Stimulated activated CD8-positive, alpha-beta memory T cell treated with anti-CD3 and anti-CD28 coated beads, Interleukin-12 subunit alpha, Interleukin-12 subunit beta, amount 100 ng/mL, for 1 hour (primary cell): ENCODE measurements around the gene ITGA2.

Source experiments
- DNase-seq: peaks from one replicate; pipeline ENCODE4 v3.0.0-alpha.2; 2020; ENCODE audit warnings: low read depth

The ITGA2 gene

DNA sequence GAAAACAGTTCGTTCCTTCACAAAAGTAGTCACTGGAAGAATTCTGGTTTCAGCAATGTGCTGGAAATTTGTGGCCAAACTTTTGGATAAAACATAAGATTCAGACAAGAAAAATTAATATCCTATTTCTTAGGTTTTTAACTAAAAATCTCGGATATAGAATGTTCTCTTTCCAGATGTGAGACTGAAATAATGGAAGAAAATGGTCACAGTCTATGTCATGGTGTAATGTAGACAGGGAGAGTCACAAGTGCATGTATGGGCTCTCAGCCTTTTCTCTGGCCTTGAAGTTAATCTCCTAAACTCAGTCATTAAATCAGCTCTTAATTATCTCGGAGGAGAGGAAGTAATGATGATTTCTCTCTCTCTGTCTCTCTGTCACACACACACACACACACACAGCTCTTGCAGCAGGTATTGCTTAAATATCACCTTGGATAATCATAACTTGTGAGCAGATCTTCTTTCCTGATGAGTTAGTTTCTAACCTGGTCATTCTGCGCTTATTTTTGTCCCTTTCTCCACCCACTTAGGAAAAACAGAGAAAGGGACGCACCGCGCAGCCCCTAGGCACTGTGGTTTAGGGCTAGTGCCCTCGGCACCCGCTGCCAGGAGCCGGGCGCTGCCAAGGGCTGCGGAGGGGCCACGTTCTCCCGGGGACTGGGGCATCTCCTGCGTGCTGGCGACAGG is 672 bp upstream of the ITGA2 start:
- DNase-seq: no peak

GRCh38 chr5:52989781-52990527 is 802 bp downstream of the ITGA2 start:
- no peak for DNase-seq

DNA sequence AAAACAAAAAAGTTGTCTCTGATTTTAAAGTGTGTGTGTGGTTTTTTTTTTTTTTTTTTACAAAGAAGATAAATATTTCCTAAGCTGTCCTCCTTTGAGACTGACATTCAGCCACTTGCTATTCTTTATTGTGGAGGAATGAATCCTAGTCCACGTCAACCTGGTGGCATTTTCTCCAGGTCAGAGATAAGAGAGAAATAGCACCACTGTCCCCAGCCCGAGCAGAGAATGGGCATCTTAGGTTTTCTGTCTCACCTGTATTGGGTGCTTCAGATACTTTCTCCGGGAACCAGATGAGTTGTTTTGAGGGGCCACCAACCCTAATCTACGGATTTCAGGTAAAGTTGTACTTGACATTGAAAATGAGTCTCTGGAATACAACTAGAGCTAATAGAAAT is 1.4 kb downstream of the ITGA2 start:
- DNase-seq: no peak

DNA sequence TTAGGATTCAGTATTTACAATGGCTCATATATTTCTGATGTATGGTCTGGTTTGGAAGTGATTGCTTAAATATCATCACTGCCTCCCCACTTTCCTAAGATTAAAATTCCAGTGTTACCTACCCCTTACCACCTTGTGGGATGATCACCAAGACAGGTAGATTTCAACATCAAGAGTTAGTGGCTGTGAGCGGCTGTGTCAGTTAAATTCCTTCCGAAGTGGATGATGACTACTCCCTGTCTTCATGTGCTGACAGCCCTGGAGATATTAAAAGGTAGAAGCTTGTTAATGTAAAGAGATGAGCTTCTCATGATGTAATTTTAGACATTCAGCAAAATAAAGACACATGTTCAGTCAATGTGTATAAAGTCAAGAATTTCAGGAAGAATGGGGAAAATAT is 4.2 kb downstream of the ITGA2 start:
- no peak for DNase-seq

DNA sequence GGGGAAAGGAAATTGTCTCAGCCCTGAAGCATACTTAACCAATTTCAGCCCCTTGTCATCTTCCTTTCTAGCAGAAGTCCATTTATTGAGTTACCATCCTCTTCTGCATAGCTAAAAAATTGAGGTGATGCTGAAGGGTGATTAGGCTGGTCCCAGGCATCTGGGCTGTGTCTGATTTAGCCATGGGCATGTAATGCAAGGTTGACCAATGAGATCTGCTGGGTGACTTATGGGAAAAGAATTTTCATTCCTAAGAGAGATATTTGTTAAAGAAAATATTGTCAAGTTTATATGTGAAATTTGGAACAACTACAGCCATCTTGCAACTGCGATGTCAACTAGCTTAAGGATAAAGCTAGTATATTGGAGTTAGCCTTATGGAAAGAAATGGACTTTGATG is 5.1 kb downstream of the ITGA2 start:
- DNase-seq: no peak

GRCh38 chr5:52995095-52995494 is 5.9 kb downstream of the ITGA2 start:
- DNase-seq: no peak

GRCh38 chr5:52995914-52996313 is 6.8 kb downstream of the ITGA2 start:
- no peak for DNase-seq

- no peak for DNase-seq
Measured at GRCh38 chr5:52996979-52997378, 7.8 kb downstream of the ITGA2 start.

DNA sequence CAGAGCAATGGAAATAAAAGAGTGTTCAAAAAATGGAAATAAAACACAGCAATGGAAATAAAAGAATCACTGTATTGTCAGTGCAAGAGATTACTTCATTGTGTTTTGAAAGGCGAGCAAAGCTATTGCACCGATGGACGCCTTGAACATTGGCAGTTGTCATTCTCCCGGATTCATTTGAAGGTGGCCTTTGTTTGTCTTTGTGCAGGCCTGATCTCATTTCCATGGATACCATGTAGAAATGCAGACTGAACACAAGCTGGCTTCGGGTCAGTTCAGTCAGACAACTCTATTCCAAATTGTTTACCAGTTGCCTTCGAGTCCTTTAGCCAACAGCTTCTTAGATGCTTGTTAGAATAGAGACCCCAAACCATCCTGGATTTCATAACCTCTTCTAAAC is 8.3 kb downstream of the ITGA2 start:
- DNase-seq: no peak

GRCh38 chr5:52998552-52999313 is 9.6 kb downstream of the ITGA2 start:
- DNase-seq: no peak

GRCh38 chr5:52999344-52999949 is 10.3 kb downstream of the ITGA2 start:
- no peak for DNase-seq

DNA sequence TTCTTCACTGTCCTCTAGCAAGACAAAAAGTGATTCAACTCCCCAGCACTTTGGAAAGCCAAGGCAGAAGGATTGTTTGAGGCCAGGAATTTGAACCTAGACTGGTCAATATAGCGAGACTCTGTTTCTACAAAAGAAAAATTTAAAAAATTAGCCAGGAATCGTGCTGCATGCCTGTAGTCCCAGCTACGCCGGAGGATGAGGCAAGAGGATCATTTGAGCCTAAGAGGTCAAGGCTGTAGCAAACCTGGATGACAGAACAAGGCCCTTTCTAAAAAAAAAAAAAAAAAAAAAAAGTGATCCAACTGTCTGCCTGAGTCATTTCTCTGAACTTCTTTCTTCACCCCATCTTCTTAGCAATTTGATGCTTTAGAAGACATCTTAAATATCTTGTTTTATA is 12.4 kb downstream of the ITGA2 start:
- no peak for DNase-seq

- DNase-seq: no peak
Measured at GRCh38 chr5:53002491-53002890, 13.3 kb downstream of the ITGA2 start.

GRCh38 chr5:53003144-53003543 is 14.0 kb downstream of the ITGA2 start:
- no peak for DNase-seq

DNA sequence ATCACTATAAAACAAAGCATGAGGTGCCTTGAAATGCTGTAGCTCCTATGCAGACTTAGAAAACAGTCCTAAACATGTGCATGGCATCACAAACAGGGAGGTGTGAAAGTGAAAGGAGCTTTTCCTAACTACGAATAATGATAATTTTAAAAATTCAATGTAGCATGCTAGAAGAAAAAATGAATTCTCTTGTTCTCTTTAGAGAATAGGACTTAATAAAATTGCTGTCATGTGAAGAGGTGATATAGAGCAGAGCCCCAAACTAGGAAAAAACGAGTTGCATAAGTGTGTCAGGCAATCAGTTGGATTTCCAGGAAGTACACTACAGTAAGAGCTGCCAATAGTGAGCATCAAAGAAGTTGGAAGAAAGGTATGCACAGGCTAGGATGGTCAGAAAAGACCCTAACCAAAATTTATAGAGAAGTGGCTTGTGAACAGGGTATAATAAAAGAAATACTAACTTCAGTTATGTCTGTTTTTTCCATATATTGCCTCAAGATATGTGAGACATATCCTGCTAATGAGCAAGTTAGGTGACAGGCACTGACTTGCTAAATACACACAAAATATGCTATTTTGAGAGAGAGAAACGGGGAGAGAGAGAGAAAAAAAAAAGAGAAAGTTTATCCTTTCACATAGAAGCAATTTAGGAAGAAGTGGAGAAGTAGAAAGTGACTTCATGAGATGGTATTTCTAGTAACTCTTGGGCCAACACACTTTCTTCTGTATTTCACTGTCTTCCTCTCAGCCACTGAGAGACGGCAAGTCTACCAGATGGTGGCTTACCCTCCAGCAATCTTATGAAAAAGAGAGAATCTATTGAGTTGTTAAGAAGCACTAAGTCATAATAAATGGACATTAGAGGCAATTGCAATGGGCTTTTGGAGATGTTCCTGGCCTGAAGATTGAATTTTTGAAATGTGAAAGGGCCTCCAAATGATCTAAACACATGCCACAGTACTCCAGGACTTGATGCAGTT is 18.0 kb downstream of the ITGA2 start:
- DNase-seq: no peak

DNA sequence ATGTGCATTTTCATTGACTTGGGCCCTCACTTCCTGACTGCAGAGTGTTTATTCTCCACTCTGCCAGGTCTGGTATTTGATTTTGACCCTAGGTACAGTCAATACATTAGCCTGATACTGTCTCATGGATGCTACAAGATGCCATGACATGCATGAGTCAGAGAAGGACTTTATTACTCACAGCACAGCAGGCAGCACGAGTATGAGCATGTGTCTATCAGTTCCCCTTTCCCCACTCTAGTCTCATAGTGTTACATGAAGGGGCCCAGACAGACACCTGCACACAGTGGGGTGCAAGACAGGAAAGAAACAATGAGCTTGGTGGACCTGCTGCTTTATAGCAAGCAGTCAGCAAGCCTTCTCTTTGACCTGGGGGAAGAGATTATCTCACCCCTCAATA is 19.6 kb downstream of the ITGA2 start:
- DNase-seq: no peak

DNA sequence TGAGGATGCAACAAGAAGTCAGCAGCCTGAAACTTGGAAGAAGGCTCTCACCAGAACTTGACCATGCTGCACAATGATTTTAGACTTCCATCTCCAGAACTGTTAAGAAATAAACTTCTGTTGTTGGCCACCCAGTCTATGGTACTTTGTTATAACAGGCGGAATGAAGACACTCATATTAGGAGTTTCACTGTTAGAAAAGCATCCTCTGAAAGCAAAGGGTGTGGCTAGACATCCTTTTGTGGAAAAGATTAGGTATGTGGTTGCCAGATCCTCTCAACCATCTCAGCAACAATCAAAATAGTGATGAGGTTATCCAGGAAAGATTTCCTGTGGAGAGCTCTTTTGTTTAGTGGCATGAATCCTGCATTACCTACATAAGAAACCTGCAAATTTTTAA is 20.7 kb downstream of the ITGA2 start:
- no peak for DNase-seq

GRCh38 chr5:53010814-53011213 is 21.7 kb downstream of the ITGA2 start:
- no peak for DNase-seq

DNA sequence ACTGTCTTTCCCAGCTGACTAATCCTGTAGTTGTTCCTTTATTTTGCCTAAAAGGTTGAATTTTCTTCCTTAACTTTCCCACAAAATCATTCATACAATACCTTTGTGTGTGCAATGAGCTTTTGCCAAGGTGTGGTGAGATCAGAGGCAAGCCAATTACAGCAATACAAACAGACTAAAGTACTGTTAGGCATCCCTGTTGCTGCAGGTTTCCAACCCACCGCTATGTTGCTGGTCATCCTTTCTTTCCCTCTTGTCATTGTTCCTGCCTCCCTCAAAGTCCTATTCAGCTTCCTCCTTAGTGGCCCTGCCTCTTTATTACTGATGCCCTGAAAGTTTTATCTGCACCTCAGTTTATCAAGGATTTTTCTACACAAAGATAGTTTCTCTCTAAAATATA is 22.1 kb downstream of the ITGA2 start:
- DNase-seq: no peak

GRCh38 chr5:53013857-53014256 is 24.7 kb downstream of the ITGA2 start:
- no peak for DNase-seq

DNA sequence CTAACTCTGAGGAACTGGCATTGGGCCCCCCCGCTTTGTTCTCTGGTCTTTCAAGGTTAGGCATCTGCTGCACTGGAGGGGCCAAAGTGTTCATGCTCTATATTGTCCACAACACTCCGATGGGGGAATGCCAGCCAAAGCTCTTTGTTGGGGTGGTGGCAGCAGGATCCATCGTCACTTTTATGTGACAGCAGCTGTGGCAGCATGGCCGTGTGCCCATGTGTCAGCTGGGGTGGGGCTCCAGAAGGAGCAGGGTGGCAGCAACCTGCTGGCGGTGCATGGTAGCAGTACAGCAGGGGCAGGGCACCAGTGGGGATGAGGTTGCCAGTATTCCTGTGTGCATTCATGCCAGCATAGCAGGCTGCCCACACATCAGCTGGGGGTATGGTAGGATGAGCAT is 28.2 kb downstream of the ITGA2 start:
- no peak for DNase-seq
